Right lobe of liver (tissue), 6 donors: ENCODE data around the gene TTC36. TPM values are rescaled to one million over a fixed set of nuclear protein-coding genes. Genes with fewer than 3 reads are reported as not detected.

Source experiments
- ATAC-seq, 4 donors: fragments of 200-7000 bp; cut with Tn5 transposase; one replicate each; pipeline ENCODE4 v1.9.1; 2020; ENCODE audit warnings: mild to moderate bottlenecking in 4 of 4, moderate library complexity in 4 of 4
- DNase-seq, 3 donors: peaks; one replicate each; pipeline ENCODE4 v3.0.0-alpha.2; 2020
- H3K27ac ChIP-seq, 3 donors: fragments of 200-600 bp; one replicate each; pipeline ENCODE4 v1.8.0; 2022
- H3K27me3 ChIP-seq, 2 donors: fragments of 200-600 bp; one replicate each; pipeline ENCODE4 v1.8.0; 2022
- H3K36me3 ChIP-seq, 4 donors: fragments of 200-600 bp; sonication (generic) in 1 of 4; one replicate each; pipeline versions ENCODE4 v1.5.1 to v1.8.0; 2017 to 2022; ENCODE audit warnings: control low read depth in 1 of 4
- H3K4me1 ChIP-seq, 4 donors: fragments of 200-600 bp; sonication (generic) in 1 of 4; one replicate each; pipeline versions ENCODE4 v1.5.1 to v1.8.0; 2017 to 2022; ENCODE audit warnings: control low read depth in 1 of 4
- H3K4me3 ChIP-seq, 3 donors: fragments of 200-600 bp; one replicate each; pipeline ENCODE4 v1.8.0; 2022
- H3K9me3 ChIP-seq, 4 donors: fragments of 200-600 bp; sonication (generic) in 1 of 4; one replicate each; pipeline versions ENCODE4 v1.5.1 to v1.8.0; 2017 to 2022; ENCODE audit warnings: control low read depth in 1 of 4
- CTCF ChIP-seq, 4 donors: fragments of 200-600 bp in 3 of 4; fragments of 450-650 bp in 1 of 4; IDR thresholded peaks; one replicate each; pipeline versions ENCODE4 v1.5.1 to v1.8.0; 2016 to 2022; ENCODE audit warnings: antibody characterized with exemption in 4 of 4, mild to moderate bottlenecking in 2 of 4
- POLR2A ChIP-seq: fragments of 450-650 bp; IDR thresholded peaks from one replicate; pipeline ENCODE4 v1.6.1; 2017; ENCODE audit warnings: antibody characterized with exemption, mild to moderate bottlenecking
- WGBS: methylation state at CpG from one replicate; pipeline ENCODE4 v1.1.6; 2018; ENCODE audit warnings: low coverage, low lambda C conversion rate; ENCODE audit not compliant: insufficient coverage; ENCODE audit errors: missing lambda C conversion rate; 5-methylcytosine and 5-hydroxymethylcytosine counted together
- intact Hi-C, 2 donors: fragments of 100-400 bp; cut with DNase I; formaldehyde crosslinking; loops; one replicate each; pipeline versions ENCODE4 v1.11.2 to v1.14.1; 2022
- total RNA-seq, 6 experiments: library from RNA; depleted of rRNA in 2 of 6; stranded (reverse); fragments of >200 nt in 2 of 6; fragmentation: NEBNext Ultra II Directional in 3 of 6; extraction: Animal tissue kit (Norgen Biotek cat#: 25700) in 3 of 6; gene quantifications; one replicate each; pipeline versions ENCODE4 v1.1.0 to v1.2.4, GENCODE V29; 2016 to 2023
- donor health status: DM: no; HTN: yes; CAD: no.
- donor health status: DM: no; HTN: no; CAD: no.
- donor health status: DM: no; HTN: no; CAD: no.
- donor health status: DM: no; HTN: yes; CAD: no.
- donor health status: DM: no; HTN: yes; CAD: no.

TTC36 gene
- total RNA-seq, 6 experiments from 2014 or later: 21.5 to 88.3 (median 50.6) TPM

GRCh38 chr11:118491041-118491440 lies 36.2 kb upstream of the TTC36 start:
- WGBS: 52% methylated on average over 4 of the region's 4 CpGs
- no peak for TF ChIP-seq POLR2A
- TF ChIP-seq CTCF (IDR thresholded peaks at IDR 0.05): no peak
- intact Hi-C loops: loop anchor here in 1 of 2 donors (10.0 kb wide), 1 partner anchor 116 kb away; no protein-coding TSS in a partner anchor

GRCh38 chr11:118497831-118498230 lies 29.4 kb upstream of the TTC36 start:
- ATAC-seq: no peak
- DNase-seq: no peak
- H3K4me3 ChIP-seq: no peak overlapping the region
- peaks cover 0 to 97% (median 66%) of the 10 kb centered on the region in 4 donors for H3K36me3 ChIP-seq
- no peaks in the 10 kb centered on the region for H3K4me1 ChIP-seq
- WGBS: 78% methylated on average over 4 of the region's 4 CpGs
- no peaks in the 10 kb centered on the region for H3K27me3 ChIP-seq
- intact Hi-C loops: loop anchor here in 1 of 2 donors (10.0 kb wide), 1 partner anchor 123 kb away; no protein-coding TSS in a partner anchor
- no peak overlapping the region for H3K27ac ChIP-seq
- TF ChIP-seq CTCF (IDR thresholded peaks at IDR 0.05) (no peak), POLR2A (no peak)
- H3K9me3 ChIP-seq: no peaks in the 10 kb centered on the region

More at GRCh38 chr11:118491041-118491440, 36.2 kb upstream of the TTC36 start:
- no peaks in the 10 kb centered on the region for H3K9me3 ChIP-seq
- no peak for DNase-seq
- no peaks in the 10 kb centered on the region for H3K4me1 ChIP-seq
- H3K27ac ChIP-seq: no peak overlapping the region
- ATAC-seq: no peak
- no peak overlapping the region for H3K4me3 ChIP-seq
- peaks cover 0 to 89% (median 38%) of the 10 kb centered on the region in 4 donors for H3K36me3 ChIP-seq
- no peaks in the 10 kb centered on the region for H3K27me3 ChIP-seq

- no peaks in the 10 kb centered on the region for H3K4me1 ChIP-seq
- no peak for ATAC-seq
- H3K9me3 ChIP-seq: no peaks in the 10 kb centered on the region
- TF ChIP-seq CTCF (IDR thresholded peaks at IDR 0.05): no peak
- TF ChIP-seq POLR2A: no peak
- DNase-seq: no peak
- H3K4me3 ChIP-seq: no peak overlapping the region
- H3K27ac ChIP-seq: no peak overlapping the region
- H3K27me3 ChIP-seq: no peaks in the 10 kb centered on the region
- 32% methylated on average over 2 of the region's 3 CpGs for WGBS
- intact Hi-C loops: loop anchor here in 1 of 2 donors (10.0 kb wide), 1 partner anchor 118 kb away; no protein-coding TSS in a partner anchor
- peaks cover 0 to 99% (median 55%) of the 10 kb centered on the region in 4 donors for H3K36me3 ChIP-seq
Observed at GRCh38 chr11:118503216-118503615, 24.1 kb upstream of the TTC36 start.

GRCh38 chr11:118511601-118512000 lies 15.7 kb upstream of the TTC36 start:
- no peak for TF ChIP-seq POLR2A

GRCh38 chr11:118514103-118514502 lies 13.2 kb upstream of the TTC36 start:
- 77% methylated on average over 7 of the region's 7 CpGs for WGBS
- no peak for DNase-seq
- no peak for TF ChIP-seq POLR2A
- TF ChIP-seq CTCF (IDR thresholded peaks at IDR 0.05): no peak
- no peak overlapping the region for H3K4me3 ChIP-seq
- H3K27ac ChIP-seq: no peak overlapping the region
- no peaks in the 10 kb centered on the region for H3K27me3 ChIP-seq
- peaks cover 6 to 79% (median 28%) of the 10 kb centered on the region in 4 donors for H3K36me3 ChIP-seq
- H3K4me1 ChIP-seq: peaks cover 0 to 4% (median 2%) of the 10 kb centered on the region in 4 donors
- no peaks in the 10 kb centered on the region for H3K9me3 ChIP-seq
- no peak for ATAC-seq
- intact Hi-C loops: no loop called here

More at GRCh38 chr11:118511601-118512000, 15.7 kb upstream of the TTC36 start:
- no peak for ATAC-seq
- peaks cover 10 to 87% (median 36%) of the 10 kb centered on the region in 4 donors for H3K36me3 ChIP-seq
- H3K4me1 ChIP-seq: no peaks in the 10 kb centered on the region
- DNase-seq: no peak
- H3K27ac ChIP-seq: no peak overlapping the region
- 81% methylated on average over 5 of the region's 5 CpGs for WGBS
- intact Hi-C loops: no loop called here
- H3K27me3 ChIP-seq: no peaks in the 10 kb centered on the region
- H3K9me3 ChIP-seq: no peaks in the 10 kb centered on the region
- H3K4me3 ChIP-seq: no peak overlapping the region
